H1 (cell line): ENCODE measurements around the gene ZAP70. TPM values are rescaled to one million over a fixed set of nuclear protein-coding genes. Genes with fewer than 3 reads are reported as not detected.
A peak's percentile ranks its signal among the peaks of the same experiment; 100 is the strongest.

Experiments
- CTCF ChIA-PET: fragments of 300-600 bp; sonication (Branson Sonifier 250); formaldehyde crosslinking; loops from one replicate; lab custom pipeline; 2021; ENCODE audit not compliant: partially characterized antibody; lab: Charles Lee
- POLR2A ChIA-PET: fragments of 300-600 bp; sonication (Branson Sonifier 250); formaldehyde crosslinking; loops from one replicate; lab custom pipeline; 2021; ENCODE audit warnings: inconsistent platforms; ENCODE audit not compliant: partially characterized antibody; lab: Charles Lee
- DNase-seq, 2 experiments: peaks; one replicate each; pipeline versions ENCODE4 v3.0.0 to v3.0.0-alpha.2; 2010 to 2022; ENCODE audit warnings: low spot score in 2 of 2, low read depth in 1 of 2, mixed read lengths in 1 of 2
- FAIRE-seq: peaks from 2 replicates; lab custom pipeline; 2011; peaks lifted over from hg19 to GRCh38; lab: Jason Lieb, UNC
- H2AFZ ChIP-seq: 2 replicates; pipeline ENCODE4 v1.8.1; 2012; ENCODE audit warnings: low read length, inconsistent platforms
- H2AK5ac ChIP-seq: 2 replicates; pipeline ENCODE4 v1.6.1; 2013; ENCODE audit warnings: low read depth, low read length
- H2BK120ac ChIP-seq: replicated peaks from 2 replicates; pipeline ENCODE3; 2013; ENCODE audit warnings: low read depth, low read length, inconsistent platforms
- H2BK12ac ChIP-seq: 2 replicates; pipeline ENCODE4 v1.6.1; 2013; ENCODE audit warnings: low read depth, low read length
- H2BK15ac ChIP-seq: 2 replicates; pipeline ENCODE4 v1.6.1; 2013; ENCODE audit warnings: low read length
- H2BK20ac ChIP-seq: 2 replicates; pipeline ENCODE4 v1.6.1; 2013; ENCODE audit warnings: low read length
- H2BK5ac ChIP-seq: 2 replicates; pipeline ENCODE4 v1.6.1; 2013; ENCODE audit warnings: low read depth, low read length
- H3K14ac ChIP-seq: 2 replicates; pipeline ENCODE4 v1.6.1; 2013; ENCODE audit warnings: inconsistent platforms; ENCODE audit not compliant: insufficient read length
- H3K18ac ChIP-seq: 2 replicates; pipeline ENCODE4 v1.6.1; 2013; ENCODE audit warnings: low read length; ENCODE audit errors: extremely low read depth
- H3K23ac ChIP-seq: 2 replicates; pipeline ENCODE4 v1.6.1; 2013; ENCODE audit warnings: inconsistent platforms; ENCODE audit not compliant: insufficient read length
- H3K23me2 ChIP-seq: 2 replicates; pipeline ENCODE4 v1.6.1; 2013; ENCODE audit warnings: low read depth, low read length
- H3K27ac ChIP-seq: 2 replicates; pipeline ENCODE4 v1.6.1; 2011; ENCODE audit warnings: low read depth, low read length, inconsistent platforms
- H3K27me3 ChIP-seq, 4 experiments: replicated peaks in 1 of 4; 1 replicate in 1 of 4; 2 replicates in 3 of 4; pipeline versions ENCODE4 v1.6.1 to v1.8.1; 2011 to 2013; ENCODE audit warnings: low read length in 3 of 4, mild to moderate bottlenecking in 3 of 4, inconsistent platforms in 2 of 4, mixed read lengths in 2 of 4, moderate library complexity in 1 of 4; ENCODE audit not compliant: control insufficient read depth in 3 of 4, insufficient read depth in 3 of 4; ENCODE audit errors: extremely low read depth in 1 of 4
- H3K36me3 ChIP-seq, 4 experiments: 2 replicates each; pipeline versions ENCODE4 v1.6.1 to v1.8.1; 2011 to 2013; ENCODE audit warnings: mild to moderate bottlenecking in 4 of 4, low read length in 3 of 4, moderate library complexity in 2 of 4, control low read depth in 1 of 4, inconsistent platforms in 1 of 4; ENCODE audit not compliant: insufficient read depth in 4 of 4, control insufficient read depth in 2 of 4
- H3K4ac ChIP-seq: replicated peaks from 2 replicates; pipeline ENCODE3; 2013; ENCODE audit warnings: low read length, low read depth, mixed read lengths, inconsistent platforms; ENCODE audit not compliant: insufficient read length
- H3K4me1 ChIP-seq, 4 experiments: replicated peaks in 1 of 4; 1 replicate in 1 of 4; 2 replicates in 3 of 4; pipeline versions ENCODE4 v1.6.1 to v1.8.1; 2011 to 2013; ENCODE audit warnings: low read length in 3 of 4, inconsistent platforms in 2 of 4, mixed read lengths in 1 of 4; ENCODE audit not compliant: insufficient read depth in 4 of 4, control insufficient read depth in 3 of 4
- H3K4me2 ChIP-seq, 2 experiments: 2 replicates each; pipeline versions ENCODE4 v1.6.1 to v1.8.1; 2011 to 2013; ENCODE audit warnings: low read depth in 2 of 2, low read length in 2 of 2, control low read depth in 1 of 2, inconsistent platforms in 1 of 2, mild to moderate bottlenecking in 1 of 2; ENCODE audit not compliant: insufficient read depth in 1 of 2
- H3K4me3 ChIP-seq, 4 experiments: fragments of 200-600, 300-600 bp in 1 of 4; sonication (generic), shearing (Covaris generic), sonication (Bioruptor Twin) in 1 of 4; 2 replicates each; pipeline versions ENCODE4 v1.5.1 to v1.8.1; 2011 to 2016; ENCODE audit warnings: low read length in 4 of 4, low read depth in 3 of 4, control low read depth in 2 of 4, inconsistent platforms in 2 of 4, mild to moderate bottlenecking in 2 of 4, mixed read lengths in 1 of 4, moderate library complexity in 1 of 4; ENCODE audit not compliant: insufficient read depth in 2 of 4; ENCODE audit errors: extremely low read depth in 1 of 4
- H3K56ac ChIP-seq: replicated peaks from 2 replicates; pipeline ENCODE3; 2013; ENCODE audit warnings: low read depth, mild to moderate bottlenecking, mixed read lengths, low read length, inconsistent platforms; ENCODE audit not compliant: insufficient read length
- H3K79me1 ChIP-seq: 2 replicates; pipeline ENCODE4 v1.6.1; 2013; ENCODE audit warnings: low read depth, low read length, control low read depth
- H3K79me2 ChIP-seq, 2 experiments: 2 replicates each; pipeline versions ENCODE4 v1.6.1 to v1.8.1; 2012 to 2013; ENCODE audit warnings: low read length in 2 of 2, mild to moderate bottlenecking in 2 of 2, inconsistent platforms in 1 of 2; ENCODE audit not compliant: insufficient read depth in 2 of 2, control insufficient read depth in 1 of 2
- H3K9ac ChIP-seq, 4 experiments: replicated peaks in 1 of 4; 1 replicate in 1 of 4; 2 replicates in 3 of 4; pipeline versions ENCODE4 v1.6.1 to v1.8.1; 2011 to 2013; ENCODE audit warnings: low read depth in 3 of 4, low read length in 3 of 4, control low read depth in 2 of 4, mild to moderate bottlenecking in 2 of 4, moderate library complexity in 2 of 4, inconsistent platforms in 1 of 4; ENCODE audit errors: extremely low read depth in 1 of 4
- H3K9me3 ChIP-seq, 2 experiments: 2 replicates each; pipeline versions ENCODE4 v1.6.1 to v1.8.1; 2012 to 2013; ENCODE audit warnings: mild to moderate bottlenecking in 2 of 2, moderate library complexity in 2 of 2, control low read depth in 1 of 2, inconsistent platforms in 1 of 2, low read depth in 1 of 2, low read length in 1 of 2, mixed read lengths in 1 of 2; ENCODE audit not compliant: insufficient read depth in 2 of 2
- H4K20me1 ChIP-seq, 2 experiments: replicated peaks in 1 of 2; 2 replicates each; pipeline versions ENCODE3 to v1.8.1; 2011 to 2013; ENCODE audit warnings: inconsistent platforms in 2 of 2, low read length in 2 of 2, mild to moderate bottlenecking in 1 of 2; ENCODE audit not compliant: insufficient read depth in 2 of 2, control insufficient read depth in 1 of 2
- H4K5ac ChIP-seq: 2 replicates; pipeline ENCODE4 v1.6.1; 2013; ENCODE audit warnings: low read length, low read depth, mixed read lengths, inconsistent platforms; ENCODE audit not compliant: insufficient read length
- H4K8ac ChIP-seq: 2 replicates; pipeline ENCODE4 v1.8.0; 2013; ENCODE audit warnings: mild to moderate bottlenecking, moderate library complexity, low read length, inconsistent platforms; ENCODE audit not compliant: insufficient read depth; ENCODE audit errors: extremely low read depth
- H4K91ac ChIP-seq: replicated peaks from 2 replicates; pipeline ENCODE3; 2013; ENCODE audit warnings: low read length, mixed read lengths, inconsistent platforms; ENCODE audit not compliant: insufficient read length
- BCL11A ChIP-seq, 2 experiments: IDR thresholded peaks; one replicate each; pipeline ENCODE4 v1.6.1; 2011; ENCODE audit warnings: low read depth in 2 of 2, low read length in 2 of 2, mild to moderate bottlenecking in 2 of 2
- GABPA ChIP-seq: IDR thresholded peaks from 2 replicates; pipeline ENCODE4 v1.6.1; 2011; ENCODE audit warnings: mild to moderate bottlenecking, low read length, moderate library complexity, borderline replicate concordance; ENCODE audit not compliant: insufficient read depth
- RAD21 ChIP-seq, 2 experiments: IDR thresholded peaks in 1 of 2; conservative IDR thresholded peaks in 1 of 2; 2 replicates each; pipeline ENCODE4 v1.6.1; 2011; ENCODE audit warnings: low read depth in 2 of 2, low read length in 2 of 2, improper control_type of control experiment in 1 of 2, inconsistent platforms in 1 of 2, mild to moderate bottlenecking in 1 of 2, moderate library complexity in 1 of 2
- SIN3A ChIP-seq, 2 experiments: IDR thresholded peaks in 1 of 2; conservative IDR thresholded peaks in 1 of 2; 2 replicates each; pipeline ENCODE4 v1.6.1; 2011 to 2012; ENCODE audit warnings: low read length in 2 of 2, improper control_type of control experiment in 1 of 2, low read depth in 1 of 2, mild to moderate bottlenecking in 1 of 2
- SIRT6 ChIP-seq: IDR thresholded peaks from one replicate; pipeline ENCODE4 v1.7.1; 2012; ENCODE audit warnings: low read length, inconsistent platforms
- WGBS, 2 experiments: shearing (Covaris generic) in 1 of 2; methylation state at CpG; one replicate each; pipeline versions ENCODE4 v1.1.6 to v1.1.7; 2013 to 2015; ENCODE audit warnings: low lambda C conversion rate in 2 of 2, mixed read lengths in 2 of 2, inconsistent platforms in 1 of 2, low coverage in 1 of 2, missing lambda C conversion rate in 1 of 2; ENCODE audit not compliant: insufficient replicate concordance in 2 of 2, insufficient coverage in 1 of 2, insufficient read length in 1 of 2; ENCODE audit errors: extremely low coverage in 1 of 2, missing lambda C conversion rate in 1 of 2; 5-methylcytosine and 5-hydroxymethylcytosine counted together
- polyA plus RNA-seq, 7 experiments: library from polyadenylated mRNA; depleted of rRNA in 3 of 7; stranded (reverse) in 5 of 7; unstranded in 2 of 7; fragments of >200 nt in 5 of 7; fragments of 200-250 nt in 2 of 7; gene quantifications; 1 replicate in 5 of 7; 2 replicates in 1 of 7; 4 replicates in 1 of 7; pipeline versions ENCODE4 v1.2.1 to v1.2.3, GENCODE V29; 2011 to 2013; ENCODE audit warnings: missing spikeins in 2 of 7, mixed read lengths in 2 of 7
- total RNA-seq: library from RNA; stranded (reverse); fragmentation: NEBNext Ultra II Directional; extraction: Animal tissue kit (Norgen Biotek cat#: 25700); gene quantifications from 2 replicates; pipeline ENCODE4 v1.2.1, GENCODE V29; 2021

ZAP70 gene
- total and polyA plus RNA-seq, 2 of the 8 experiments (the other 6 are each of a cell fraction or from before 2014, with no cell fraction given), result 0.15 TPM; not detected in 1

DNA sequence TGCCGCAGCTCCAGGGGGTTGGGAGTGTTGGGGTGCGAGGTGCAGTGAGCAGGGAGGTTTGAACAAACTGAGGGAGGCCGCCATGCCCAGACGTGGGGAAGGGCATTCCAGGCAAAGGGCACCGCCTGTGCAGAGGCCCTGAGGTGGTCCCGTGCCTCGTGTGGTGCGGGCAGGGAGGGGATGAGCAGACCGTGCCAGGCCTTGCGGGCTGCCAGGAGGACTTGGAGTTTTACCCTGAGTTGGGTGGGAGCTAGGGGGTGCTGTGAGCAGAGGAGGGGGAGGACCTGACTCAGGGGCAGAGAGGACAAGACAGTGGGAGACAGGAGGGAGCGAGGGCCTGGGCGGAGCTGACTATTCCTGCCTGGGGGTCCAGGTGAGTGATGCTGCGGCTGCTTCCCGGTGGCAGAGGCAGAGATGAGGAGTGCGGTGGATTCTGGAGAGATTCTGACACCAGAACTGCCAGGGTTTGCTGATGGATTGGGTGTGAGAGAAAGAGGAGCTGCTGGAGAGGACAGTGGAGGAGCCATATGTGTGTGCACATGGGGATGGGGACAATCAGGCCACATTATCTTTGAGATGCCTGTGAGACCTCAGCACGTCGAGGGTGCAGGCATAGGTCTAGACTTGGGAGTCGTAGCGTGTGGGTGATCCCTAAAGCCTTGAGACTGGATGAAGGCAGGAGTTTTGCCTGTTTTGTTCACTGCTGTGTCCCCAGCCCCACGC lies 23.4 kb downstream of the ZAP70 start:
- 92% methylated on average over 17 of the region's 20 CpGs; no CpG with 5 or more reads in 1 of the 2 experiments for WGBS, 2 experiments
- Histone ChIP-seq H3K4me3 (no peak overlapping the region), H4K20me1 (peaks cover 0 to 1% of the 10 kb centered on the region in 2 experiments)
- TF ChIP-seq SIRT6 (no peak), BCL11A (IDR thresholded peaks at IDR 0.05; ENCODE audit: low read depth in 2 of 2, low read length in 2 of 2) (no peak), RAD21 (IDR thresholded peaks at IDR 0.05 in 1 of 2, conservative IDR thresholded peaks at IDR 0.05 in 1 of 2; ENCODE audit: low read depth in 2 of 2, low read length in 2 of 2) (no peak), GABPA (no peak), SIN3A (conservative IDR thresholded peaks at IDR 0.05 in 1 of 2, IDR thresholded peaks at IDR 0.05 in 1 of 2; ENCODE audit: low read depth in 1 of 2, low read length in 2 of 2) (no peak)

More for the DNA sequence above, 23.4 kb downstream of the ZAP70 start:
- Histone ChIP-seq H2BK5ac (no peak overlapping the region), H2BK15ac (no peak overlapping the region), H3K9ac (no peak overlapping the region), H3K27ac (no peak overlapping the region), H2BK20ac (no peak overlapping the region), H3K79me2 (no peaks in the 10 kb centered on the region), H3K4ac (no peak overlapping the region), H3K23ac (no peak overlapping the region), H3K27me3 (no peaks in the 10 kb centered on the region), H3K79me1 (no peaks in the 10 kb centered on the region), H4K8ac (peak overlapping the region; percentile 16; the same call in 1 of the 2 replicates), H3K56ac (no peak overlapping the region), H4K91ac (no peak overlapping the region), H4K5ac (no peak overlapping the region), H3K18ac (no peak overlapping the region), H2AK5ac (no peak overlapping the region), H3K14ac (no peak overlapping the region), H2BK12ac (0 out of 2 replicates have a peak overlapping the region, but pooled peaks have one; percentile 17), H3K4me1 (no peaks in the 10 kb centered on the region), H2BK120ac (no peak overlapping the region), H2AFZ (no peak overlapping the region), H3K36me3 (no peaks in the 10 kb centered on the region), H3K4me2 (no peak overlapping the region), H3K23me2 (no peaks in the 10 kb centered on the region), H3K9me3 (no peaks in the 10 kb centered on the region)
- no peak for DNase-seq
- POLR2A ChIA-PET, result interaction anchor here (1.3 kb wide), 1 partner anchor 74 kb away, joined by 3 read pairs; no protein-coding TSS in a partner anchor
- CTCF ChIA-PET, result interaction anchor here (1.0 to 2.0 kb wide), 6 partner anchors 12 to 37 kb away, joined by 3 to 9 read pairs (median 4); no protein-coding TSS in a partner anchor
- no peak for FAIRE-seq
